K562 (cell line): ENCODE results near the gene MCEMP1. TPM values are rescaled to one million over a fixed set of nuclear protein-coding genes. Genes with fewer than 3 reads are reported as not detected.

Source experiments
- ELF4 ChIP-seq: fragments of 450-650 bp; formaldehyde crosslinking; IDR thresholded peaks from 2 replicates; pipeline ENCODE4 v1.4.0; 2022; ENCODE audit warnings: missing genetic modification characterization
- HNRNPLL ChIP-seq: fragments of 200-400 bp; formaldehyde crosslinking; IDR thresholded peaks from 2 replicates; pipeline ENCODE4 v1.6.1; 2017; ENCODE audit warnings: low read length, low read depth, mild to moderate bottlenecking; ENCODE audit not compliant: poor library complexity, severe bottlenecking
- JUND ChIP-seq, 2 experiments: IDR thresholded peaks; 2 replicates in 1 of 2; 3 replicates in 1 of 2; pipeline ENCODE4 v1.6.1; 2011; ENCODE audit warnings: borderline replicate concordance in 2 of 2, low read depth in 2 of 2, low read length in 2 of 2, improper control_type of control experiment in 1 of 2, missing biosample characterization in 1 of 2, missing genetic modification characterization in 1 of 2, missing genetic modification reagents in 1 of 2
- KDM1A ChIP-seq, 2 experiments: fragments of 450-650 bp; IDR thresholded peaks; 2 replicates each; pipeline ENCODE4 v1.6.1; 2016; ENCODE audit warnings: mild to moderate bottlenecking in 2 of 2
- NFRKB ChIP-seq: fragments of 450-650 bp; IDR thresholded peaks from 2 replicates; pipeline ENCODE4 v1.6.1; 2016; ENCODE audit warnings: low read depth
- POLR2A ChIP-seq: fragments of 450-650 bp; conservative IDR thresholded peaks from 2 replicates; pipeline ENCODE4 v1.6.1; 2016
- POLR2B ChIP-seq: fragments of 450-650 bp; IDR thresholded peaks from 2 replicates; pipeline ENCODE4 v1.6.1; 2018; ENCODE audit warnings: low read depth; ENCODE audit not compliant: partially characterized antibody
- PTBP1 ChIP-seq: fragments of 200-400 bp; formaldehyde crosslinking; IDR thresholded peaks from 2 replicates; pipeline ENCODE4 v1.6.1; 2017; ENCODE audit warnings: low read depth, low read length
- PYGO2 ChIP-seq: fragments of 450-650 bp; IDR thresholded peaks from 2 replicates; pipeline ENCODE4 v1.6.1; 2016; ENCODE audit warnings: mild to moderate bottlenecking, missing genetic modification characterization, moderate library complexity, missing compliant biosample characterization
- RBBP5 ChIP-seq: fragments of 200-600 bp; sonication (generic); IDR thresholded peaks from 2 replicates; pipeline ENCODE4 v1.6.1; 2012; ENCODE audit warnings: borderline replicate concordance, mild to moderate bottlenecking, low read length, control low read depth, inconsistent platforms; ENCODE audit not compliant: insufficient read depth, poor library complexity, severe bottlenecking
- TARDBP ChIP-seq: fragments of 450-650 bp; IDR thresholded peaks from 2 replicates; pipeline ENCODE4 v1.6.1; 2016
- TRIM24 ChIP-seq, 2 experiments: fragments of 450-650 bp; IDR thresholded peaks; 2 replicates each; pipeline ENCODE4 v1.6.1; 2016
- TSC22D4 ChIP-seq: fragments of 450-650 bp; IDR thresholded peaks from 2 replicates; pipeline ENCODE4 v1.6.1; 2016; ENCODE audit warnings: missing genetic modification characterization, missing biosample characterization, control low read depth
- ZSCAN29 ChIP-seq: fragments of 450-650 bp; IDR thresholded peaks from 2 replicates; pipeline ENCODE4 v1.6.1; 2017
- polyA plus RNA-seq, 8 experiments: library from polyadenylated mRNA; depleted of rRNA in 4 of 8; stranded (reverse) in 5 of 8; unstranded in 3 of 8; fragments of >200 nt; fragmentation: Nextera tagmentation in 2 of 8; fragmentation: Illumina TruSeq in 1 of 8; extraction: Ambion mirVana in 2 of 8; extraction: Trizol in 1 of 8; gene quantifications; 2 replicates each; pipeline versions ENCODE4 v1.2.1 to v1.2.3, GENCODE V29; 2011 to 2014; ENCODE audit warnings: inconsistent platforms in 1 of 8, missing spikeins in 1 of 8
- total RNA-seq, 7 experiments: library from RNA; depleted of rRNA in 6 of 7; stranded (reverse); fragments of >200 nt in 6 of 7; fragmentation: Illumina TruSeq in 2 of 7; extraction: Trizol in 2 of 7; gene quantifications; 2 replicates each; pipeline versions ENCODE4 v1.2.1 to v1.2.3, GENCODE V29; 2011 to 2021; ENCODE audit warnings: low replicate concordance in 1 of 7
- TF ChIP-seq, protein P1 (sequence below): fragments of 450-650 bp; IDR thresholded peaks from 2 replicates; pipeline ENCODE4 v1.7.1; 2018; ENCODE audit warnings: mild to moderate bottlenecking, low read depth; ENCODE audit not compliant: partially characterized antibody
- TF ChIP-seq, protein P2 (sequence below): IDR thresholded peaks from 2 replicates; pipeline ENCODE4 v1.6.1; 2014; ENCODE audit warnings: antibody characterized with exemption
- TF ChIP-seq, protein P3 (sequence below), 2 experiments: fragments of 450-650 bp; IDR thresholded peaks; 2 replicates each; pipeline ENCODE4 v1.6.1; 2016
- TF ChIP-seq, protein P4 (sequence below): fragments of 450-650 bp; IDR thresholded peaks from 2 replicates; pipeline ENCODE4 v1.7.0; 2016; ENCODE audit warnings: borderline replicate concordance

Gene MCEMP1
- total and polyA plus RNA-seq, 9 of the 15 experiments (the other 6 are each of a cell fraction or from before 2014, with no cell fraction given): 0.11 to 1.8 (median 0.51) TPM

DNA sequence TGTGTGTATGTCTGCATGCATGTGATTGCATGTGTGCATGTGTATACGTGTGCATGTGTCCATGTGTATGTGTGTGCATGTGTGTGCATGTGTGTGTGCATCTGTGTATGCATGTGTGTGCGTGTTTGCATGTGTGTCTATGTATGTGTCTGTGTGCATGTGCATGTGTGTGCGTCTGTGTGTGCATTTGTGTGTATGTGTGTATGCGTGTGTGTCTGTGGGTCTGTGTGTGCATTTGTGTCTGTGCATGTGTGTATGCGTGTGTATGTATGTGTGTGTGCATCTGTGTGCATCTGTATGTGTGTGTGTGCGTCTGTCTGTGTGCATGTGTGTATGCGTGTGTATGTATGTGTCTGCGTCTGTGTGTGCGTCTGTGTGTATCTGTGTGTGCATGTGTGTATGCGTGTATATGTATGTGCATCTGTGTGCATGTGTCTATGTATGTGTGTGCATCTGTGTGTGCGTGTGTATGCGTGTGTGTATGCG is 37.0 kb upstream of the MCEMP1 start (continued):
- TF ChIP-seq HNRNPLL (no peak), PYGO2 (tag) (no peak), RBBP5 (no peak), POLR2A (peak; percentile 67), JUND (IDR thresholded peaks at IDR 0.05; ENCODE audit: borderline replicate concordance, low read depth, low read length) (no peak), JUND (tag; IDR thresholded peaks at IDR 0.05; ENCODE audit: borderline replicate concordance, low read depth, low read length) (no peak), TARDBP (peak; percentile 98), NFRKB (0 out of 2 replicates have a peak, but pooled peaks have one; percentile 80), PTBP1 (no peak), POLR2B (peak; percentile 75), TSC22D4 (tag) (0 out of 2 replicates have a peak, but pooled peaks have one; percentile 40), ELF4 (CRISPR knock-in tag) (peak; percentile 76; the same call in 1 of the 2 replicates), KDM1A (IDR thresholded peaks at IDR 0.05) (peak in 1 of 2 experiments; percentile 58; a peak in 1 of 4 replicates), TRIM24 (IDR thresholded peaks at IDR 0.05) (no peak), ZSCAN29 (no peak)
- TF ChIP-seq, protein P1, sequence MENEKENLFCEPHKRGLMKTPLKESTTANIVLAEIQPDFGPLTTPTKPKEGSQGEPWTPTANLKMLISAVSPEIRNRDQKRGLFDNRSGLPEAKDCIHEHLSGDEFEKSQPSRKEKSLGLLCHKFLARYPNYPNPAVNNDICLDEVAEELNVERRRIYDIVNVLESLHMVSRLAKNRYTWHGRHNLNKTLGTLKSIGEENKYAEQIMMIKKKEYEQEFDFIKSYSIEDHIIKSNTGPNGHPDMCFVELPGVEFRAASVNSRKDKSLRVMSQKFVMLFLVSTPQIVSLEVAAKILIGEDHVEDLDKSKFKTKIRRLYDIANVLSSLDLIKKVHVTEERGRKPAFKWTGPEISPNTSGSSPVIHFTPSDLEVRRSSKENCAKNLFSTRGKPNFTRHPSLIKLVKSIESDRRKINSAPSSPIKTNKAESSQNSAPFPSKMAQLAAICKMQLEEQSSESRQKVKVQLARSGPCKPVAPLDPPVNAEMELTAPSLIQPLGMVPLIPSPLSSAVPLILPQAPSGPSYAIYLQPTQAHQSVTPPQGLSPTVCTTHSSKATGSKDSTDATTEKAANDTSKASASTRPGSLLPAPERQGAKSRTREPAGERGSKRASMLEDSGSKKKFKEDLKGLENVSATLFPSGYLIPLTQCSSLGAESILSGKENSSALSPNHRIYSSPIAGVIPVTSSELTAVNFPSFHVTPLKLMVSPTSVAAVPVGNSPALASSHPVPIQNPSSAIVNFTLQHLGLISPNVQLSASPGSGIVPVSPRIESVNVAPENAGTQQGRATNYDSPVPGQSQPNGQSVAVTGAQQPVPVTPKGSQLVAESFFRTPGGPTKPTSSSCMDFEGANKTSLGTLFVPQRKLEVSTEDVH: no peak
- TF ChIP-seq, protein P2, sequence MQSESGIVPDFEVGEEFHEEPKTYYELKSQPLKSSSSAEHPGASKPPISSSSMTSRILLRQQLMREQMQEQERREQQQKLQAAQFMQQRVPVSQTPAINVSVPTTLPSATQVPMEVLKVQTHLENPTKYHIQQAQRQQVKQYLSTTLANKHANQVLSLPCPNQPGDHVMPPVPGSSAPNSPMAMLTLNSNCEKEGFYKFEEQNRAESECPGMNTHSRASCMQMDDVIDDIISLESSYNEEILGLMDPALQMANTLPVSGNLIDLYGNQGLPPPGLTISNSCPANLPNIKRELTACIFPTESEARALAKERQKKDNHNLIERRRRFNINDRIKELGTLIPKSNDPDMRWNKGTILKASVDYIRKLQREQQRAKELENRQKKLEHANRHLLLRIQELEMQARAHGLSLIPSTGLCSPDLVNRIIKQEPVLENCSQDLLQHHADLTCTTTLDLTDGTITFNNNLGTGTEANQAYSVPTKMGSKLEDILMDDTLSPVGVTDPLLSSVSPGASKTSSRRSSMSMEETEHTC: no peak
- TF ChIP-seq, protein P3, sequence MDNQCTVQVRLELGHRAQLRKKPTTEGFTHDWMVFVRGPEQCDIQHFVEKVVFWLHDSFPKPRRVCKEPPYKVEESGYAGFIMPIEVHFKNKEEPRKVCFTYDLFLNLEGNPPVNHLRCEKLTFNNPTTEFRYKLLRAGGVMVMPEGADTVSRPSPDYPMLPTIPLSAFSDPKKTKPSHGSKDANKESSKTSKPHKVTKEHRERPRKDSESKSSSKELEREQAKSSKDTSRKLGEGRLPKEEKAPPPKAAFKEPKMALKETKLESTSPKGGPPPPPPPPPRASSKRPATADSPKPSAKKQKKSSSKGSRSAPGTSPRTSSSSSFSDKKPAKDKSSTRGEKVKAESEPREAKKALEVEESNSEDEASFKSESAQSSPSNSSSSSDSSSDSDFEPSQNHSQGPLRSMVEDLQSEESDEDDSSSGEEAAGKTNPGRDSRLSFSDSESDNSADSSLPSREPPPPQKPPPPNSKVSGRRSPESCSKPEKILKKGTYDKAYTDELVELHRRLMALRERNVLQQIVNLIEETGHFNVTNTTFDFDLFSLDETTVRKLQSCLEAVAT (IDR thresholded peaks at IDR 0.05): peak in 1 of 2 experiments; percentile 17; a peak in 1 of 4 replicates
- TF ChIP-seq, protein P4, sequence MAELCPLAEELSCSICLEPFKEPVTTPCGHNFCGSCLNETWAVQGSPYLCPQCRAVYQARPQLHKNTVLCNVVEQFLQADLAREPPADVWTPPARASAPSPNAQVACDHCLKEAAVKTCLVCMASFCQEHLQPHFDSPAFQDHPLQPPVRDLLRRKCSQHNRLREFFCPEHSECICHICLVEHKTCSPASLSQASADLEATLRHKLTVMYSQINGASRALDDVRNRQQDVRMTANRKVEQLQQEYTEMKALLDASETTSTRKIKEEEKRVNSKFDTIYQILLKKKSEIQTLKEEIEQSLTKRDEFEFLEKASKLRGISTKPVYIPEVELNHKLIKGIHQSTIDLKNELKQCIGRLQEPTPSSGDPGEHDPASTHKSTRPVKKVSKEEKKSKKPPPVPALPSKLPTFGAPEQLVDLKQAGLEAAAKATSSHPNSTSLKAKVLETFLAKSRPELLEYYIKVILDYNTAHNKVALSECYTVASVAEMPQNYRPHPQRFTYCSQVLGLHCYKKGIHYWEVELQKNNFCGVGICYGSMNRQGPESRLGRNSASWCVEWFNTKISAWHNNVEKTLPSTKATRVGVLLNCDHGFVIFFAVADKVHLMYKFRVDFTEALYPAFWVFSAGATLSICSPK: no peak
